Loucy (cell line): ENCODE results near the gene FANCL.

Experiments
- EZH2phosphoT487 ChIP-seq: fragments of 200-600 bp; IDR thresholded peaks from 2 replicates; pipeline ENCODE4 v1.6.1; 2018; ENCODE audit warnings: antibody characterized with exemption, mild to moderate bottlenecking, moderate library complexity, borderline replicate concordance
- TF ChIP-seq, protein P1 (sequence below): fragments of 200-600 bp; sonication (generic); conservative IDR thresholded peaks from 2 replicates; pipeline ENCODE4 v1.5.1; 2014; ENCODE audit warnings: mild to moderate bottlenecking, antibody characterized with exemption, low read length

DNA sequence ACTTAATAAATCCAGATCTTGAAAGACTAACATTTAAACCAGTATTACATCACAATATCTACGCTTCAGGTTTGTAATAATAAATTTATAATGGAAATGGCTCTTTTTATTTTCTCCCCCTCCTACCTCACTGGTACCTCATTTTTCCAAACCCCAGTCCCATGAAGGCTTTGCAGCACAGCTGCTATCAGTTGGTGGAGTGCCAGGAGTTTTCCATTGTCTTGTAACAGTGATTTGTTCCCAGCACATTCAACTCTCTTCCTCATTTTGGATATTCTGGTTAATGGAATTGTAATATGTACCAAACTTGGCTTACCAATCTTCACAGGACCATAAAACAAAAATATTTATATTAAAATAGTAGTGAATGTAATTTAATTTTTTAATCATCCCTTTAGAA is 103.3 kb downstream of the FANCL start:
- TF ChIP-seq, protein P1, sequence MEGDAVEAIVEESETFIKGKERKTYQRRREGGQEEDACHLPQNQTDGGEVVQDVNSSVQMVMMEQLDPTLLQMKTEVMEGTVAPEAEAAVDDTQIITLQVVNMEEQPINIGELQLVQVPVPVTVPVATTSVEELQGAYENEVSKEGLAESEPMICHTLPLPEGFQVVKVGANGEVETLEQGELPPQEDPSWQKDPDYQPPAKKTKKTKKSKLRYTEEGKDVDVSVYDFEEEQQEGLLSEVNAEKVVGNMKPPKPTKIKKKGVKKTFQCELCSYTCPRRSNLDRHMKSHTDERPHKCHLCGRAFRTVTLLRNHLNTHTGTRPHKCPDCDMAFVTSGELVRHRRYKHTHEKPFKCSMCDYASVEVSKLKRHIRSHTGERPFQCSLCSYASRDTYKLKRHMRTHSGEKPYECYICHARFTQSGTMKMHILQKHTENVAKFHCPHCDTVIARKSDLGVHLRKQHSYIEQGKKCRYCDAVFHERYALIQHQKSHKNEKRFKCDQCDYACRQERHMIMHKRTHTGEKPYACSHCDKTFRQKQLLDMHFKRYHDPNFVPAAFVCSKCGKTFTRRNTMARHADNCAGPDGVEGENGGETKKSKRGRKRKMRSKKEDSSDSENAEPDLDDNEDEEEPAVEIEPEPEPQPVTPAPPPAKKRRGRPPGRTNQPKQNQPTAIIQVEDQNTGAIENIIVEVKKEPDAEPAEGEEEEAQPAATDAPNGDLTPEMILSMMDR, result no peak
- no peak for TF ChIP-seq EZH2phosphoT487
